ENCODE data around the gene CTNNAL1. TPM values are rescaled to one million over a fixed set of nuclear protein-coding genes. Genes with fewer than 3 reads are reported as not detected.

CTNNAL1 gene
- total and polyA plus RNA-seq, 9 of the 15 experiments (the other 6 are each of a cell fraction or from before 2014, with no cell fraction given), result 23.2 to 78.0 (median 46.7) TPM

DNA sequence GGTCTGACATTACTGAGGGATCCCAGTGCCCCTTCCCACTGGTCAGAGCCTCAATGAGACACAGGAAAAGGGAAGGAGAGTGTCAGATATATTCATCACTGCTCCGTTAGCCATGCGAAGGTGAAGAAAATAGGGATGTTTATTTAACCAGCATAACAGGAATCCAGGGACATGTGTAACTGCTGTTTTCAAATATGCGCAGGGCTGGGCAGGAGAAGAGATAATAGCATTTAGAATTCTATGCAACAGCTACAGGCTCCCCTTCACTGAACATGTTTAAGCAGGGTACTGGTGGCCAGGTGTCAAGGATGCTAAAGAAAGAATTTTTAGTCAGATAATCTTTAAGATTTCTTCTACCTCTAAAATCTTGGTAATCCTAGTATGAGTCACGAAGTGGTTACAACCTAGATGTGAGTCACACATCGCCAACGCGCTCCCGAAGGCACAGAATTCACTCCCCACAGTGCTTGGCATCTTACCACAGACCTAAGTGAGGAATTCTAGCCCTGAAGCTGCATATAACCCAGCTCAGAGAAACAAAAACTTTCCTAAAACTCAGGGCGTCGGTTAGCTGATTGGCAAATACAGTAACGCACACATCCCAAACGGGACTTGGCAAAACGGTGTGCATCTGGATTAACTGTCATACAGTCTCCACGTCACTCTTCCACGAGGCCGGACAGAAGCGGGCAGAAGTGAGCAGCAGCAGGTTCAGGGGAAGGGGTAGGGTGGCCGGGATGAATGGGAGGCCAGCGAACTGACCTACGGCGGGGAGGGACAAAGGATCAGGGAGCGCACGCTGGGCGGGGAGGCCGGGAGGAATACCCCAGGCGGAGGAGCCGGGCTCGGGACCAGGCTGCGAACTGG, 1.1 kb downstream of the CTNNAL1 start (continued):
- TF ChIP-seq GTF2A2 (tag; IDR thresholded peaks at IDR 0.05) (no peak), ZBTB8A (IDR thresholded peaks at IDR 0.05; ENCODE audit: partially characterized antibody) (no peak), ZNF274 (IDR thresholded peaks at IDR 0.05; ENCODE audit: borderline replicate concordance, low read depth, low read length) (no peak), ZEB2 (IDR thresholded peaks at IDR 0.05) (no peak), NRF1 (conservative IDR thresholded peaks at IDR 0.05 in 1 of 2, IDR thresholded peaks at IDR 0.05 in 1 of 2) (no peak), SMARCB1 (IDR thresholded peaks at IDR 0.05; ENCODE audit: insufficient read length, low read depth) (no peak), HNRNPLL (IDR thresholded peaks at IDR 0.05; ENCODE audit: low read depth, low read length, poor library complexity, severe bottlenecking) (no peak), FOXK2 (conservative IDR thresholded peaks at IDR 0.05 in 1 of 2, IDR thresholded peaks at IDR 0.05 in 1 of 2; ENCODE audit: low read depth in 2 of 2) (no peak), LCOR (CRISPR knock-in tag; IDR thresholded peaks at IDR 0.05) (no peak), ARID1B (IDR thresholded peaks at IDR 0.05) (peak; percentile 60), RFX1 (IDR thresholded peaks at IDR 0.05) (no peak), ELF1 (tag; IDR thresholded peaks at IDR 0.05) (no peak), CCAR2 (IDR thresholded peaks at IDR 0.05; ENCODE audit: low read depth, low read length) (no peak), ZBED1 (IDR thresholded peaks at IDR 0.05) (no peak), KLF13 (tag; IDR thresholded peaks at IDR 0.05; ENCODE audit: borderline replicate concordance, low read depth) (no peak), MYC (IDR thresholded peaks at IDR 0.05; ENCODE audit: low read depth, low read length) (peak; percentile 31; the same call in 1 of the 2 replicates), MYC (CRISPR knock-in tag; IDR thresholded peaks at IDR 0.05; ENCODE audit: borderline replicate concordance, low read depth) (no peak; the same call in 1 of the 2 replicates), PHB (CRISPR knock-in tag; IDR thresholded peaks at IDR 0.05) (no peak), EHMT2 (IDR thresholded peaks at IDR 0.05) (no peak)
- TF ChIP-seq, protein P1, sequence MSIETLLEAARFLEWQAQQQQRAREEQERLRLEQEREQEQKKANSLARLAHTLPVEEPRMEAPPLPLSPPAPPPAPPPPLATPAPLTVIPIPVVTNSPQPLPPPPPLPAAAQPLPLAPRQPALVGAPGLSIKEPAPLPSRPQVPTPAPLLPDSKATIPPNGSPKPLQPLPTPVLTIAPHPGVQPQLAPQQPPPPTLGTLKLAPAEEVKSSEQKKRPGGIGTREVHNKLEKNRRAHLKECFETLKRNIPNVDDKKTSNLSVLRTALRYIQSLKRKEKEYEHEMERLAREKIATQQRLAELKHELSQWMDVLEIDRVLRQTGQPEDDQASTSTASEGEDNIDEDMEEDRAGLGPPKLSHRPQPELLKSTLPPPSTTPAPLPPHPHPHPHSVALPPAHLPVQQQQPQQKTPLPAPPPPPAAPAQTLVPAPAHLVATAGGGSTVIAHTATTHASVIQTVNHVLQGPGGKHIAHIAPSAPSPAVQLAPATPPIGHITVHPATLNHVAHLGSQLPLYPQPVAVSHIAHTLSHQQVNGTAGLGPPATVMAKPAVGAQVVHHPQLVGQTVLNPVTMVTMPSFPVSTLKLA (conservative IDR thresholded peaks at IDR 0.05), result peak in 1 of 2 experiments; percentile 48; a peak in 3 of 4 replicates
- TF ChIP-seq, protein P2, sequence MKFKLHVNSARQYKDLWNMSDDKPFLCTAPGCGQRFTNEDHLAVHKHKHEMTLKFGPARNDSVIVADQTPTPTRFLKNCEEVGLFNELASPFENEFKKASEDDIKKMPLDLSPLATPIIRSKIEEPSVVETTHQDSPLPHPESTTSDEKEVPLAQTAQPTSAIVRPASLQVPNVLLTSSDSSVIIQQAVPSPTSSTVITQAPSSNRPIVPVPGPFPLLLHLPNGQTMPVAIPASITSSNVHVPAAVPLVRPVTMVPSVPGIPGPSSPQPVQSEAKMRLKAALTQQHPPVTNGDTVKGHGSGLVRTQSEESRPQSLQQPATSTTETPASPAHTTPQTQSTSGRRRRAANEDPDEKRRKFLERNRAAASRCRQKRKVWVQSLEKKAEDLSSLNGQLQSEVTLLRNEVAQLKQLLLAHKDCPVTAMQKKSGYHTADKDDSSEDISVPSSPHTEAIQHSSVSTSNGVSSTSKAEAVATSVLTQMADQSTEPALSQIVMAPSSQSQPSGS (CRISPR knock-in tag; IDR thresholded peaks at IDR 0.05), result no peak
- TF ChIP-seq, protein P3, sequence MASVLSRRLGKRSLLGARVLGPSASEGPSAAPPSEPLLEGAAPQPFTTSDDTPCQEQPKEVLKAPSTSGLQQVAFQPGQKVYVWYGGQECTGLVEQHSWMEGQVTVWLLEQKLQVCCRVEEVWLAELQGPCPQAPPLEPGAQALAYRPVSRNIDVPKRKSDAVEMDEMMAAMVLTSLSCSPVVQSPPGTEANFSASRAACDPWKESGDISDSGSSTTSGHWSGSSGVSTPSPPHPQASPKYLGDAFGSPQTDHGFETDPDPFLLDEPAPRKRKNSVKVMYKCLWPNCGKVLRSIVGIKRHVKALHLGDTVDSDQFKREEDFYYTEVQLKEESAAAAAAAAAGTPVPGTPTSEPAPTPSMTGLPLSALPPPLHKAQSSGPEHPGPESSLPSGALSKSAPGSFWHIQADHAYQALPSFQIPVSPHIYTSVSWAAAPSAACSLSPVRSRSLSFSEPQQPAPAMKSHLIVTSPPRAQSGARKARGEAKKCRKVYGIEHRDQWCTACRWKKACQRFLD (CRISPR knock-in tag; IDR thresholded peaks at IDR 0.05), result no peak
- TF ChIP-seq, protein P4, sequence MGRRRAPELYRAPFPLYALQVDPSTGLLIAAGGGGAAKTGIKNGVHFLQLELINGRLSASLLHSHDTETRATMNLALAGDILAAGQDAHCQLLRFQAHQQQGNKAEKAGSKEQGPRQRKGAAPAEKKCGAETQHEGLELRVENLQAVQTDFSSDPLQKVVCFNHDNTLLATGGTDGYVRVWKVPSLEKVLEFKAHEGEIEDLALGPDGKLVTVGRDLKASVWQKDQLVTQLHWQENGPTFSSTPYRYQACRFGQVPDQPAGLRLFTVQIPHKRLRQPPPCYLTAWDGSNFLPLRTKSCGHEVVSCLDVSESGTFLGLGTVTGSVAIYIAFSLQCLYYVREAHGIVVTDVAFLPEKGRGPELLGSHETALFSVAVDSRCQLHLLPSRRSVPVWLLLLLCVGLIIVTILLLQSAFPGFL (CRISPR knock-in tag; IDR thresholded peaks at IDR 0.05), result no peak
